ENCODE data around the gene RNPEPL1.

RNPEPL1 gene

DNA sequence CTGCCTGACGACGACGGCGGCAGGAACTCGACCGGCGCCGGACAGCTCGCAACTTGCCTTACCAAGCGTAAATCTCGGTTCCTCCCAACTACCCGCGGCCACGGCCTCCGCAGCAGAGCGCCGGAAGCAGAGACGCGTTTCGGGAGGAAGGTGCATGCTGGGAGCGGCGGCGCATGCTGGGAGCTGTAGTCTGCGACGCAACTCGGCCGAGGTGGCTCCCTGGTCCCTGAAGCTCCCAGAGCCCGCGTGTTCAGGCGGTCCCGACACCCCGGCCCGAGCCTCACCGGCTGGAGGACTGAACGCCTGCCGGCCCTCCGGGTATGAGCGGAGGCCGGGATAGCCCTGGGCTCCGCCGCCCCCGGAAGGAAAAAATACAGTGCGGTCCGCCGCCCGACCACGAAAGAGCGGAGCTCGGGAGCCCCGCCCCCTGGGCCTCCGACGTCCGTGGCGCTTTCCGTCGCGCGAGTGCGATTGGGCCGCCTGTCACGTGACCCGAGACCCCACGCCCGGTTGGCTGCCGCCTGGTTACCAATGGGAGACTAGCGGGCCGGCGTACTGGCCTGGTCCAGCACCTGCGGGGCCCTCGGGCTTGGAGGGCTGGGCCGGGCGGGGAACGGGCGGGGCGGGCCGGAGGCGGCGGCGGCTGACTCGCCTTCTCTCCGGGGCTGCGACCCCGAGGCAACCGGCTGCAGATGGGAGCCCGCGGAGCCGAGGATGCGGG is 18.1 kb downstream of the RNPEPL1 start, which contains the start of gene CAPN10:
Gene CAPN10, plus strand, starts transcription at position 537 of the 721 bp plus-strand sequence. Its CDS starts 178 bp downstream, at position 715.
- peak; percentile 97 for DNase-seq
- in situ Hi-C loops (cut with HindIII; ENCODE audit: low pct_ligation_motif_present, low pct_unique_long_range_greater_than_20kb, low sequenced_read_pairs): no loop called here

DNA sequence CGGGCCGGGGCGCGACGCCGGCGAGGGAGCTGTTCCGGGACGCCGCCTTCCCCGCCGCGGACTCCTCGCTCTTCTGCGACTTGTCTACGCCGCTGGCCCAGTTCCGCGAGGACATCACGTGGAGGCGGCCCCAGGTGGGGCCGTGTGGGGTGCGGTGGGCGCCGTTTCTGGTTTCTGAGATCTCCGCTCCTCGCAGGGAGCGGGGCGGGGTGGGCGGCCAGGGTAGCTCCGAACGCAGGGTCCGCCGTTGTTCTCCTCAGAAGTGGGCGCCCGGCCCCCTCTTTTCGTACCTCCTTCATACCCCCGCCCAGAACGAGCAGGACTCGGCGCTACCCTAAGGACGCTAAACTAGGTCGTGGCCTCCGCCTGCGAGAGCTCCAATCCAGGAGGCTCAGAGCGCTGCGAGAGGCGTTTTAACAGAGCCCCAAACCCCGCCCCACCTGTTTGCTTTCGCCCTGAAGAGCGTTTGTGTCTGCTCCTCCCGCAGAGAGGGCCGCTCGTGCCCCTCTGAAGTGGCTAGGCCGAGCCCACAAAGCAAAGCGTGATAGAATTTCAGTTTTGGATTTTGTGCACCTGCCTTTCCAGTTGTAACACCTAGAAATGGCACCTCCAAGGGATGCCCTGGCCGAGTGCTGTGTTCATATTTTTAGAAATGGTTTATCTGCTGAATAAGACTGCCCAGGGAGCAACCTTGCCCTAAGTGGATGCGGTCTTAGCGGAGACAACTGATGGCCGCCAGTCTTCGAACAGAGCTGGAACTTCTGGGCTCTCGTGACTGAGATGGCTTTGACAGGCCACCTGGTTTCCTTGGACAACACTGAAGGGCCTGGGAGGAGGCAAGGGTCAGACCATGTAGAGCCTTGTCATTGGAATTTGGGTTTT is 18.9 kb downstream of the RNPEPL1 start:
- in situ Hi-C loops (cut with HindIII; ENCODE audit: low pct_ligation_motif_present, low pct_unique_long_range_greater_than_20kb, low sequenced_read_pairs): no loop called here
- DNase-seq: peak; percentile 55

DNA sequence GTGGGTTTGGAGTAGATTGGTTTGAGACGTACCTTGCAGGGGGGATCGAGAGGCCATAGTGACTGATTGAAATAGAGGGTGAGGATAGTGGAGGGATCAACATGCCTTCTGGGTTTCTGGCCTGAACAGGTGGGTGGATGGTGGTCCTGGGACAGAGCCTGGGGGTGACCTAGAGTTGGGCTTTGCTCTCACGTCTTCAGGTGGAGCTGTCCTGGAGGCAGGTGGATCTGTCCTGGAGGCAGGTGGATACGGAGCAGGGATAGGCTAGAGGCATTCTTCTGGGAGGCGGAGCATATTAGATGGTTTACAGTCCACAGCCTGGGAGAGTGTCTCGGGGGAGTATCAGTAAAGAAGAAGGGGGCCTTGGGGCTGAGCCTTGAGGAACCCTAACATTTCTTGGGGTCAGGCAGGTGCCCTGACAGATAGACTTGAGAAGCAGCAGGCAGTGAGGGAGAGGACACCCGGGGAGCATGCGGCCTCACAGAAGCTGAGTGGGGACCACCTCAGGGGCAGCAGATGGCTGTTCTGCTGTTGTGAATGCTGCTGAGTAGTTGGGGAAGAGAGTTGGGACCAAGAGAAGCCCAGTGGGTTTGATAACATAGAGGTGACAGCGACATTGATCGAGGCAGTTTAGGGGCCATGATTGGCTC is 19.8 kb downstream of the RNPEPL1 start:
- no peak for DNase-seq
- in situ Hi-C loops (cut with HindIII; ENCODE audit: low pct_ligation_motif_present, low pct_unique_long_range_greater_than_20kb, low sequenced_read_pairs): no loop called here

DNA sequence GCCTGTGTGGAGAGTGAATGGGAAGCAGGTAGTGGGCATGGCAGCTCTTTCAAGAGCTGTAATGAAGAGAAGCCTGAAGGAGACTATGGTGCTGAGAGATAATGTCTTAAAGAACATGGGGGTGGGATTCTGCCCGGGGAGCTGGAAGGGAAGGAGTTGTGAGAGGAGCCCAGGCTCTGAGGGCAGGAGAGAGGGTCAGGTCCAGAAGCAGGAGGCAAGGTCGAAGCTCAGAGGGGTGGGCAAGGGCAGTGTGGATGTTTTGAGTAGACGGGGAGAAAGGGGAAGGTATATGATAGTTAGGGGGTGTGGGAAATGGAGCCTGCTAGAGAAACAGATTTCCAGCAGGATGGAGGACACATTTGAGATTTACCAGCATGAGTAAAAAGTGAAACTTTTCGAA is 20.4 kb downstream of the RNPEPL1 start:
- no peak for DNase-seq
- in situ Hi-C loops (cut with HindIII; ENCODE audit: low pct_ligation_motif_present, low pct_unique_long_range_greater_than_20kb, low sequenced_read_pairs): no loop called here

DNA sequence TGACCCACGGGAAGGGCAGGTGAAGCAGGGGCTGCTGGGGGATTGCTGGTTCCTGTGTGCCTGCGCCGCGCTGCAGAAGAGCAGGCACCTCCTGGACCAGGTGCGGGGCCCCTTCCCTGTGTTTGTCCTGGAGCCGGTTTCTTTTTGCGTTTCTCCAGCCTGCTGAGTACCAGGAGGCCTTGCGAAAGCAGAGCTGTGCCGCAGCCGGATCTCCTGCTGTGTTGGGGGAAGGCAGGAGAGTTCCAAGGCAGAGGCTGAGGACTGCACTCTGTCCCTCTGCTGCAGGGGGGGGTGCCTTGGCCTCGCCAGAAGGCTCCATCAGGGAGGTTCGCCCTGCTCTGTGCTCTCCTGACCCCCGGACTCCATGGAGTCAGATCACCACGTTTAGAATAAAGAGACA is 21.1 kb downstream of the RNPEPL1 start:
- in situ Hi-C loops (cut with HindIII; ENCODE audit: low pct_ligation_motif_present, low pct_unique_long_range_greater_than_20kb, low sequenced_read_pairs): no loop called here
- DNase-seq: no peak

DNA sequence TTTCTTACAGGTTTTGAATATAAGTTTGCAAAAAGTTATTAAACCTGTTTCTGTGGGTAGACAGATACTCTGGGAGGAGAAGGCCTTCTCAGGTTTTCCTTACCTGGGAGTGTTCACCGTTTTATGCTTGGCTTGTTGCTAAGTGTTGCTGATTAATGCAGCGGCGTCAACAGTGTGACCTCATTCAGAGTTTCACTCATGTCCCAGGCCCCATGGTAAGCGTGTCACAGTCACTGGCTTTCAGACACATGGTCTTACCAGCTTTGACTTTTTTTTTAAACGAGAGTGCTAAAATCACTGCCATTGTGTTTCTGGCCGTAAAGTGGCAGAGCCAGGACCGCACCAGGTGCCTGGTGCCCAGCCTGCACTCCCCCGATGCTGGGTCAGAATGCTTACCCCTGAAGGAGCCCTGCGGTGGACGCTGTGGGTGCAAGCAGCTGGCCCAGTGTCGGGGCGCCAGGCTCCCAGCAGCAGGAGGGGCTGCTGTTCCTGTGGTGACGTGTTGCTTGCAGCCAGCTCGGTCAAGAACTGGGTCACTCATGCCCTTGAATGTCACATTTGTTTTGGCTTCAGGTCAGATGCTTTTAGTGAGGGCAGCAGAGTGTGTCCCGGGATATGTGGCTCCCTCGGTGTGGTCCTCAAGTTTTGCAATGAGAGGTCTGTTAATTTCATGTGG is 21.7 kb downstream of the RNPEPL1 start:
- no peak for DNase-seq
- in situ Hi-C loops (cut with HindIII; ENCODE audit: low pct_ligation_motif_present, low pct_unique_long_range_greater_than_20kb, low sequenced_read_pairs): no loop called here

DNA sequence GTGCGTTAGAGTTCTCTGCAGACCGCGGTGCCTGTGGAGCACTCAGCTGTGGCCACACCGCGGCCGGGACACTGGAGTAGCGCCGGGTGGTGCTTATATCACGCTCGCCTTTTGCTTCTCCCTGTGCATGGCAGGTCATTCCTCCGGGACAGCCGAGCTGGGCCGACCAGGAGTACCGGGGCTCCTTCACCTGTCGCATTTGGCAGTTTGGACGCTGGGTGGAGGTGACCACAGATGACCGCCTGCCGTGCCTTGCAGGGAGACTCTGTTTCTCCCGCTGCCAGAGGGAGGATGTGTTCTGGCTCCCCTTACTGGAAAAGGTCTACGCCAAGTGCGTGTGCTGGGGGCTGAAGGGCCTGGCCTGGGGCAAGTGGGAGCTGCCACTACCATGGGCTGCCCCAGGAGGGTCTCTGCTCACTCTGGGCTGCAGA is 22.4 kb downstream of the RNPEPL1 start:
- DNase-seq: no peak
- in situ Hi-C loops (cut with HindIII; ENCODE audit: low pct_ligation_motif_present, low pct_unique_long_range_greater_than_20kb, low sequenced_read_pairs): no loop called here

DNA sequence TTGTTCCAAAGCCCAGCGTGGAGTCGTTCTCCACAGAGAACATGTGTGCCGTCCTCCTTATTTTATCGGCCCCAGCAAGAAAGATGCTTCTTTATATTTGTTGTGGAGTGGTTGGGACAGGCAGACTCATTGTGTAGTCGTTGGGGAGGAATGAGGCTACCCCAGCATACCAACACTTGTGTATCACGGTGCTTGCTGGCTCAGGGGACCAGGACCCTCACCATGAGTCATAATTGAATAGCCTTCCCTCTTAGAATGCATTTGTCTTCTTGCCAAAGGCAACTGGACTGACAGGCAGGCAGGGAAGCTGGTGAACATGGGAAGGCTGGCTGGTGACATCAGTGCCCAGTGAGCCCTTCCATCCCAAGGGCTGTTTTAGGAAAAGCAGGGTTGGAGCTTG is 22.9 kb downstream of the RNPEPL1 start:
- DNase-seq: no peak
- in situ Hi-C loops (cut with HindIII; ENCODE audit: low pct_ligation_motif_present, low pct_unique_long_range_greater_than_20kb, low sequenced_read_pairs): no loop called here

DNA sequence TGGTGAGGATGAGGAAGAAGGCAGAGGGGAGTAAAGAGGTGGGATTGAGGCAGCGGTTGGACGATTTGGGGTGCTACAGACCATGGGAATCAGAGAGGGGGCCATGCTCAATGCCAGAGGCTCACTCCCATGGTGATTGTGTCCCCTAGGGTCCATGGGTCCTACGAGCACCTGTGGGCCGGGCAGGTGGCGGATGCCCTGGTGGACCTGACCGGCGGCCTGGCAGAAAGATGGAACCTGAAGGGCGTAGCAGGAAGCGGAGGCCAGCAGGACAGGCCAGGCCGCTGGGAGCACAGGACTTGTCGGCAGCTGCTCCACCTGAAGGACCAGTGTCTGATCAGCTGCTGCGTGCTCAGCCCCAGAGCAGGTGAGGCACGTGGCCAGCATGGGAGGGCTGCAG is 23.5 kb downstream of the RNPEPL1 start:
- DNase-seq: no peak
- in situ Hi-C loops (cut with HindIII; ENCODE audit: low pct_ligation_motif_present, low pct_unique_long_range_greater_than_20kb, low sequenced_read_pairs): no loop called here

DNA sequence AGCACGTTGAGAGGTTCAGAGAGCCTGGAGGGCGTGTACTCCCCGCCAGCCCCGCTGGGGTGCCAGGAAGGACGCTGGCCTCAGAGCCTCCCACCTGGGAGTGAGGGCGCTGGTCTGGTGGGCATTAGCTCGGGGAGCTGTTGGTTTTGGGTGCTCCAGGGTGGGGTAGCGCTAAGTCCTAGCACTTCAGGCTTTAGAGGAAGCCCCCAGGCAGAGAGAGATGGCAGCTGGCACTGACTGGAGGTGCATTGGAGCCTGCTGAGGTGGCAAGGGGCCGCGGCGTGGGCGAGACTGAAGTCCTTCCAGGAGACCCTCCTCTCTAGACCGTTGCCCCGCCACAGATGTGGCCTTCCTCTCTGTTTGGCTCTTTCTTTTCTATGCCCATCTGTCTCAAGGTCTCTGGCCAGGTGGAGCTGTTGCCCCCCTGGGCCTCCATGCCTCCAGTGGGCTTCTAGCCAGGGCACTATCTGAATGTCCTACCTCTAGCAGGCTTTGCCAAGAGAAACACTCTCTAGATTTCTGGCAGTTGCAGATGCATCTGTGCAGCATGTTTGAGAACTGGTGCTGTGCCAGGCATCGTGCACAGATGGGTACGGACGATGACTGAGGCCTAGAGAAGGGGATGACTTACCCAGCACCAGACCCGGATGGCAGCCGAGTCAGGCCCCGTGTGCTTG is 24.9 kb downstream of the RNPEPL1 start:
- in situ Hi-C loops (cut with HindIII; ENCODE audit: low pct_ligation_motif_present, low pct_unique_long_range_greater_than_20kb, low sequenced_read_pairs): no loop called here
- DNase-seq: no peak

DNA sequence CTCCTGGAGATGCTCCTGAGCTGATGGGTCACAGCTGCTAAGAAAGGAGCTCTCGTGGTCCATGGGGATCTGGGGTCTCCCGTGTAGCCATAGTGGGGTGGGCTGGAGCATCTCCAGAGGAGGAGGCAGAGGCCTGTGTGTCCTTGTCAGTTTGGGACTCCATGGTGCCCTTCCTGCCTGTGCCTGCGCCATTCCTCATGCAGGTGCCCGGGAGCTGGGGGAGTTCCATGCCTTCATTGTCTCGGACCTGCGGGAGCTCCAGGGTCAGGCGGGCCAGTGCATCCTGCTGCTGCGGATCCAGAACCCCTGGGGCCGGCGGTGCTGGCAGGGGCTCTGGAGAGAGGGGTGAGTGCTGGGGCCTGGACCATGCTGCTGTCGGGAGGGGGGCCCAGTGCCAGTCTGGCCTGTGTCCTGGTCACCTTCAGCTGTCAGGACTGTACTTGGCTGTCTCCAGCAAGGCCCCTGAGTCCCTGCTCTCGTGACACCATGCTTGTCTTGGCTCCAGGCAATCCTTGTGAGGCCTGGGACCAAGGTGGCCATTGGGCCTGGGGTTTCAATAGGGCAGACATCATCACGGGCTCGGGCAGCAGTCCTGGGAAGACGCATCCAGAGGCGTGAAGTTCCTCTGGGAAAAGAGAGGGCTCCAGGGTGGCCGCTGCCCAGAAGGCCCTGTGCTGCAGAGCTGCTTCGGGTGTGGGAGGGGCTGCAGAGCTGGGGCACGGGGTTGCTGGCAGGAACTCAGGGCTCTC is 25.6 kb downstream of the RNPEPL1 start:
- in situ Hi-C loops (cut with HindIII; ENCODE audit: low pct_ligation_motif_present, low pct_unique_long_range_greater_than_20kb, low sequenced_read_pairs): no loop called here
- DNase-seq: no peak

DNA sequence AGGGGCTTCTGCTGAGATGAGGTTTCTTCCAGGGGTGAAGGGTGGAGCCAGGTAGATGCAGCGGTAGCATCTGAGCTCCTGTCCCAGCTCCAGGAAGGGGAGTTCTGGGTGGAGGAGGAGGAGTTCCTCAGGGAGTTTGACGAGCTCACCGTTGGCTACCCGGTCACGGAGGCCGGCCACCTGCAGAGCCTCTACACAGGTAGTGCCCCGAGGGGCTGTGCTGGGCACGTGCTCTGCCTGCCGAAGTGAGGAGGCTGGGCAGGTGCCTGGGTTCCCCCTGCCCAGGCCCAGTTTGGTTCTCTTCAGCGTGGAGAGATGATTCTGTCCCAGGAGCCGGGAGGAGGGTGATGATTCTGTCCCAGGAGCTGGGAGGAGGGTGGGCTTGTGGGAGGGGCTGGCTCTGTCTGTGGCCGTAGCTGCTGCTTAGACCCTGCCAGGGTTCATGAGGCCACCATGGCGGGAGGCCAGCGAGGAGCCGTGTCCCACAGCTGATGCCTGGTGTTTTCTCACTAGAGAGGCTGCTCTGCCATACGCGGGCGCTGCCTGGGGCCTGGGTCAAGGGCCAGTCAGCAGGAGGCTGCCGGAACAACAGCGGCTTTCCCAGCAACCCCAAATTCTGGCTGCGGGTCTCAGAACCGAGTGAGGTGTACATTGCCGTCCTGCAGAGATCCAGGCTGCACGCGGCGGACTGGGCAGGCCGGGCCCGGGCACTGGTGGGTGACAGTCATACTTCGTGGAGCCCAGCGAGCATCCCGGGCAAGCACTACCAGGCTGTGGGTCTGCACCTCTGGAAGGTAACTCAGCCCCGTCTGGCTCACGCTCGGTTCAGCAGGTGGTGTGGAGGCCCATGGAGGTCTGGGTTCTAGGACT is 26.5 kb downstream of the RNPEPL1 start:
- in situ Hi-C loops (cut with HindIII; ENCODE audit: low pct_ligation_motif_present, low pct_unique_long_range_greater_than_20kb, low sequenced_read_pairs): no loop called here
- DNase-seq: no peak

DNA sequence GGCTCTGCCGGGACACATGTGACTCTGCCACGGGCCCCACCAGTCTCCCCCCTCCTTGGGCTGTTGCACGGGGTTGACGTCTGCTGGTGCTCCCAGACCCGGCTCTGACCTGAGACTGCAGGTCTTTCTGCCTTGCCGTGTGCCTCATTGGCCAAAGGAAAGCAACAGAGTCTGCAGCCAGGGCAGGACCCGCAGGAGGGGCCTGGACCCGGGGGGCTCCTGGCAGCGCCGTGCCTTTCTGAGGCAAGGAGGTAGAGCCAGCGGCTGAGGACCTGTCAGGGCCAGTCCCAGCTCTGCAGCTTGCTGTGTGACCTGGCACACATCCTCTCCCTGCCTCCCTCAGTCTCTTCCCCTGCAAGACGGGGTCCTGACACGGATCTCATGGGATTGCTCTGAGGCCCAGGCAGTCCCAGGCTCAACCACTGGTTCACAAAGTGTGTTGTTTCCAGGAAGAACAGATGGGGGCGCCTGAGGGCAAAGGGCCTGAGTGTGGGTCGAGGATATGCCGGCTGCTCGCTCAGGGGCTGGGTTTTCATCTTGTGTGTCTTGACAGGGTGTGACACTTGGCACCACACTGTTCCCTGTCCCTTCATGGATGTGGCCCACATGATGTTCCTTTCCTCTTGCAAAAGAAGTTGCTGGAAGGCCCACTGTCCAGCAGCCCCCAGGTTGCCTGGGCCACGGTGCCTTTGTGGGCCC is 27.2 kb downstream of the RNPEPL1 start:
- peak; percentile 35 for DNase-seq
- in situ Hi-C loops (cut with HindIII; ENCODE audit: low pct_ligation_motif_present, low pct_unique_long_range_greater_than_20kb, low sequenced_read_pairs): no loop called here

DNA sequence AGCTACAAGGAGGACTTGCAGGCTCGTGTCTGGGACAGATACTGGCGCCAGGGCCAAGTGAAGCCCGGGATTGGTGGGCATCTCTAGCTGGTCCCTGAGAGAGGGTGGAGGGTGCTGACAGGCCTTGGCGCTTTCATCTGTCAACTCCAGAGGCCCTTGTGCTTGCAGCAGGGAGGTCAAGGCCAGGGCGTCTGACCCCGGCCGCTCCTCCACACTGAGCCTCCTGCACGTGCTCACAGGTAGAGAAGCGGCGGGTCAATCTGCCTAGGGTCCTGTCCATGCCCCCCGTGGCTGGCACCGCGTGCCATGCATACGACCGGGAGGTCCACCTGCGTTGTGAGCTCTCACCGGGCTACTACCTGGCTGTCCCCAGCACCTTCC is 27.8 kb downstream of the RNPEPL1 start:
- in situ Hi-C loops (cut with HindIII; ENCODE audit: low pct_ligation_motif_present, low pct_unique_long_range_greater_than_20kb, low sequenced_read_pairs): no loop called here
- no peak for DNase-seq

DNA sequence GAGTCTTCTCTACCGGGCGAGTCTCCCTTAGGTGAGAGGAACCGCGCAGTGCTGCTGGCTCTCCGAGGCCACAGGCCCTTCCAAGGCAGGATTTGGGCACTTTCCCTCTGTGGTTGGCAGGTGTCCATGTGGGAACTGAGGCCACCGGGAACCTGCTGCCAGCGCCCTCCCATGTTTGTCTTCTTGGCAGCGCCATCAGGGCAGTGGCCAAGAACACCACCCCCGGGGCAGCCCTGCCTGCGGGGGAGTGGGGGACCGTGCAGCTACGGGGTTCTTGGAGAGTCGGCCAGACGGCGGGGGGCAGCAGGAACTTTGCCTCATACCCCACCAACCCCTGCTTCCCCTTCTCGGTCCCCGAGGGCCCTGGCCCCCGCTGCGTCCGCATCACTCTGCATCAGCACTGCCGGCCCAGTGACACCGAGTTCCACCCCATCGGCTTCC is 28.2 kb downstream of the RNPEPL1 start:
- in situ Hi-C loops (cut with HindIII; ENCODE audit: low pct_ligation_motif_present, low pct_unique_long_range_greater_than_20kb, low sequenced_read_pairs): no loop called here
- no peak for DNase-seq

DNA sequence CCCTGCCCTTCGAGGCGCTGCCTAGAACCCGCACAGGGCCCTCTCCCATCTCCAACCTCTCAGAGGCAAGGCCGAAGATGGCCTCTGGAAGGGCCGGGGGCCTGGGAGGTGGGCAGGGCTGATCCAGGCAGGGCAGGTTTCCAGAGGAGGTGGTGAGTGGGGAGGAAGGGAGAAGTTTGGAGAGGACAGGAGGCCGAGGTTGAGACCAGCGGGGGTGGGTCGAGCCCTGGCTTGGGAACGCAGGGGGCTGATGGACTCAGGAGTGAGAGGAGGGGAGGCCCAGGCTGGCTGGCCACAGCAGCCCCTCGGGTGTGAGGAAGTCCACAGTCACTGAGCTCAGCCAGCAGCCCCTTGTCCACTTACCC is 28.8 kb downstream of the RNPEPL1 start:
- no peak for DNase-seq
- in situ Hi-C loops (cut with HindIII; ENCODE audit: low pct_ligation_motif_present, low pct_unique_long_range_greater_than_20kb, low sequenced_read_pairs): no loop called here
